IMR-90 (cell line): Measurements from ENCODE around the gene GABPB1. TPM values are rescaled to one million over a fixed set of nuclear protein-coding genes. Genes with fewer than 3 reads are reported as not detected.

Experiments used
- ATAC-seq: fragments of 200-7000 bp; cut with Tn5 transposase; 2 replicates; pipeline ENCODE4 v1.9.1; 2020; ENCODE audit warnings: low read depth, mild to moderate bottlenecking, moderate library complexity
- BruUV-seq: library from RNA; stranded (reverse); fragments of 400-500 nt; replicated peaks from 2 replicates; lab custom pipeline; 2021; lab: Mats Ljungman, UMichigan
- CTCF ChIA-PET: fragments of 300-600 bp; formaldehyde crosslinking; extraction: SDS; loops from one replicate; lab custom pipeline; 2021; ENCODE audit warnings: antibody characterized with exemption; lab: Yijun Ruan, JAX
- POLR2A ChIA-PET: fragments of 300-600 bp; sonication (Branson Sonifier 250); formaldehyde crosslinking; loops from one replicate; lab custom pipeline; 2022; ENCODE audit warnings: antibody characterized with exemption; ENCODE audit not compliant: unreplicated experiment; lab: Charles Lee
- DNase-seq: peaks from one replicate; pipeline ENCODE4 v3.0.0; 2013
- H2AFZ ChIP-seq: replicated peaks from 2 replicates; pipeline ENCODE3; 2013; ENCODE audit warnings: low read length, mild to moderate bottlenecking; ENCODE audit not compliant: poor library complexity
- H2AK5ac ChIP-seq: 2 replicates; pipeline ENCODE4 v1.6.1; 2013; ENCODE audit warnings: low read depth, low read length, inconsistent platforms
- H2AK9ac ChIP-seq: replicated peaks from 2 replicates; pipeline ENCODE3; 2013; ENCODE audit warnings: mild to moderate bottlenecking, low read depth, low read length, moderate library complexity; ENCODE audit not compliant: poor library complexity
- H2BK120ac ChIP-seq: 2 replicates; pipeline ENCODE4 v1.6.1; 2013; ENCODE audit warnings: low read depth, low read length, inconsistent platforms
- H2BK15ac ChIP-seq: 3 replicates; pipeline ENCODE4 v1.6.1; 2013; ENCODE audit warnings: low read depth, low read length, inconsistent platforms
- H2BK20ac ChIP-seq: 2 replicates; pipeline ENCODE4 v1.6.1; 2013; ENCODE audit warnings: low read depth, mild to moderate bottlenecking, inconsistent platforms, low read length, moderate library complexity
- H2BK5ac ChIP-seq: 2 replicates; pipeline ENCODE4 v1.6.1; 2013; ENCODE audit warnings: mild to moderate bottlenecking, low read depth, low read length, inconsistent platforms; ENCODE audit not compliant: poor library complexity, severe bottlenecking
- H3K14ac ChIP-seq: replicated peaks from 2 replicates; pipeline ENCODE4 v1.6.1; 2013; ENCODE audit warnings: low read depth, low read length, inconsistent platforms
- H3K18ac ChIP-seq: 2 replicates; pipeline ENCODE4 v1.6.1; 2013; ENCODE audit warnings: low read depth, low read length, control low read depth
- H3K23ac ChIP-seq: 2 replicates; pipeline ENCODE4 v1.6.1; 2013; ENCODE audit warnings: low read depth, low read length, inconsistent platforms
- H3K27ac ChIP-seq: 2 replicates; pipeline ENCODE4 v1.5.1; 2013; ENCODE audit warnings: mild to moderate bottlenecking, control low read depth, low read length; ENCODE audit not compliant: insufficient read depth
- H3K27me3 ChIP-seq: 2 replicates; pipeline ENCODE4 v1.6.1; 2013; ENCODE audit warnings: low read length; ENCODE audit not compliant: control insufficient read depth, insufficient read depth
- H3K36me3 ChIP-seq: 2 replicates; pipeline ENCODE4 v1.6.1; 2013; ENCODE audit warnings: low read length, mixed read lengths; ENCODE audit not compliant: control insufficient read depth, insufficient read depth
- H3K4ac ChIP-seq: 2 replicates; pipeline ENCODE4 v1.6.1; 2013; ENCODE audit warnings: low read depth, low read length, inconsistent platforms
- H3K4me1 ChIP-seq: 2 replicates; pipeline ENCODE4 v1.6.1; 2013; ENCODE audit warnings: low read length, mixed read lengths; ENCODE audit not compliant: control insufficient read depth, insufficient read depth
- H3K4me2 ChIP-seq: 2 replicates; pipeline ENCODE4 v1.6.1; 2013; ENCODE audit warnings: low read depth, mild to moderate bottlenecking, control low read depth, low read length, moderate library complexity
- H3K4me3 ChIP-seq: 2 replicates; pipeline ENCODE4 v1.5.1; 2013; ENCODE audit warnings: low read depth, mild to moderate bottlenecking, control low read depth, low read length, moderate library complexity; ENCODE audit not compliant: insufficient read depth
- H3K56ac ChIP-seq: 2 replicates; pipeline ENCODE4 v1.6.1; 2013; ENCODE audit warnings: low read length, inconsistent platforms; ENCODE audit not compliant: insufficient read depth; ENCODE audit errors: extremely low read depth
- H3K79me1 ChIP-seq, 2 experiments: 2 replicates each; pipeline ENCODE4 v1.6.1; 2013; ENCODE audit warnings: low read length in 2 of 2, inconsistent platforms in 1 of 2, low read depth in 1 of 2
- H3K9ac ChIP-seq: 2 replicates; pipeline ENCODE4 v1.6.1; 2013; ENCODE audit warnings: low read depth, low read length, control low read depth
- H3K9me1 ChIP-seq: 2 replicates; pipeline ENCODE4 v1.6.1; 2013; ENCODE audit warnings: low read length, inconsistent platforms; ENCODE audit not compliant: insufficient read depth
- H3K9me3 ChIP-seq: 2 replicates; pipeline ENCODE4 v1.6.1; 2013; ENCODE audit warnings: low read length; ENCODE audit not compliant: control insufficient read depth, insufficient read depth
- H4K20me1 ChIP-seq: 2 replicates; pipeline ENCODE4 v1.6.1; 2013; ENCODE audit warnings: low read length, inconsistent platforms; ENCODE audit not compliant: insufficient read depth
- H4K5ac ChIP-seq: 2 replicates; pipeline ENCODE4 v1.6.1; 2013; ENCODE audit warnings: mild to moderate bottlenecking, low read depth, low read length, control low read depth
- H4K8ac ChIP-seq, 2 experiments: 2 replicates each; pipeline ENCODE4 v1.6.1; 2013; ENCODE audit warnings: low read depth in 2 of 2, low read length in 2 of 2, control low read depth in 1 of 2, inconsistent platforms in 1 of 2
- H4K91ac ChIP-seq: 2 replicates; pipeline ENCODE4 v1.6.1; 2013; ENCODE audit warnings: low read depth, low read length, inconsistent platforms; ENCODE audit not compliant: insufficient read depth
- BHLHE40 ChIP-seq: fragments of 150-350 bp; IDR thresholded peaks from 2 replicates; pipeline ENCODE4 v1.6.1; 2016; ENCODE audit warnings: mild to moderate bottlenecking, low read depth, low read length
- CEBPB ChIP-seq: IDR thresholded peaks from 2 replicates; pipeline ENCODE4 v1.6.1; 2012; ENCODE audit warnings: low read depth, low read length, improper control_type of control experiment
- CHD1 ChIP-seq: IDR thresholded peaks from 2 replicates; pipeline ENCODE4 v1.6.1; 2012; ENCODE audit warnings: low read depth, low read length, improper control_type of control experiment
- FOS ChIP-seq: fragments of 150-350 bp; IDR thresholded peaks from 2 replicates; pipeline ENCODE4 v1.6.1; 2016; ENCODE audit warnings: low read depth, low read length
- MAFK ChIP-seq: IDR thresholded peaks from 2 replicates; pipeline ENCODE4 v1.6.1; 2012; ENCODE audit warnings: low read depth, low read length, improper control_type of control experiment
- MAZ ChIP-seq: IDR thresholded peaks from 2 replicates; pipeline ENCODE4 v1.6.1; 2012; ENCODE audit warnings: low read depth, mild to moderate bottlenecking, low read length, improper control_type of control experiment, moderate library complexity, borderline replicate concordance
- MXI1 ChIP-seq: IDR thresholded peaks from 2 replicates; pipeline ENCODE4 v1.6.1; 2012; ENCODE audit warnings: low read depth, mild to moderate bottlenecking, low read length, moderate library complexity, borderline replicate concordance
- NFE2L2 ChIP-seq: fragments of 150-350 bp; IDR thresholded peaks from 2 replicates; pipeline ENCODE4 v1.6.1; 2016; ENCODE audit warnings: low read depth, mild to moderate bottlenecking, low read length
- POLR2A ChIP-seq: IDR thresholded peaks from 2 replicates; pipeline ENCODE4 v1.6.1; 2012; ENCODE audit warnings: mild to moderate bottlenecking, low read depth, low read length
- RAD21 ChIP-seq: IDR thresholded peaks from 2 replicates; pipeline ENCODE4 v1.6.1; 2012; ENCODE audit warnings: low read length, improper control_type of control experiment
- RCOR1 ChIP-seq: IDR thresholded peaks from 2 replicates; pipeline ENCODE4 v1.6.1; 2012; ENCODE audit warnings: mild to moderate bottlenecking, low read length, improper control_type of control experiment; ENCODE audit not compliant: insufficient replicate concordance
- RFX5 ChIP-seq: IDR thresholded peaks from 2 replicates; pipeline ENCODE4 v1.8.0; 2012; ENCODE audit warnings: low read depth, mild to moderate bottlenecking, low read length, moderate library complexity
- SMC3 ChIP-seq: fragments of 150-350 bp; IDR thresholded peaks from 2 replicates; pipeline ENCODE4 v1.6.1; 2016; ENCODE audit warnings: low read depth, mild to moderate bottlenecking, antibody characterized with exemption, low read length, moderate library complexity
- USF2 ChIP-seq: fragments of 150-350 bp; IDR thresholded peaks from 2 replicates; pipeline ENCODE4 v1.6.1; 2017; ENCODE audit warnings: mild to moderate bottlenecking, antibody characterized with exemption, low read length, low read depth
- WGBS, 2 experiments: methylation state at CpG; one replicate each; pipeline versions ENCODE4 v1.1.5 to v1.1.7; 2013; ENCODE audit warnings: missing lambda C conversion rate in 2 of 2; ENCODE audit not compliant: insufficient read length in 1 of 2; ENCODE audit errors: extremely low coverage in 2 of 2; 5-methylcytosine and 5-hydroxymethylcytosine counted together
- dilution Hi-C: fragments of 300-500 bp; cut with HindIII; formaldehyde crosslinking; loops from one replicate; pipeline ENCODE4 v1.14.3; 2018; ENCODE audit warnings: low sequenced_read_pairs; ENCODE audit not compliant: unreplicated experiment
- in situ Hi-C: fragments of 300-500 bp; cut with MboI; formaldehyde crosslinking; loops from 3 replicates; pipeline ENCODE4 v1.14.3; 2019; ENCODE audit warnings: low sequenced_read_pairs, inconsistent platforms, mixed read lengths
- intact Hi-C: fragments of 100-400 bp; cut with micrococcal nuclease; formaldehyde crosslinking; loops from 2 replicates; pipeline ENCODE4 v1.10.0; 2022
- polyA plus RNA-seq, 3 experiments: library from polyadenylated mRNA; depleted of rRNA; stranded (reverse); fragments of >200 nt; gene quantifications; 2 replicates each; pipeline ENCODE4 v1.2.3, GENCODE V29; 2012; ENCODE audit warnings: low replicate concordance in 1 of 3
- total RNA-seq: library from RNA; depleted of rRNA; stranded (reverse); fragments of >200 nt; gene quantifications from 2 replicates; pipeline ENCODE4 v1.2.3, GENCODE V29; 2012
- TF ChIP-seq, protein P1 (sequence below): conservative IDR thresholded peaks from 2 replicates; pipeline ENCODE4 v1.5.1; 2012; ENCODE audit warnings: mild to moderate bottlenecking, low read depth, low read length, improper control_type of control experiment
- TF ChIP-seq, protein P2 (sequence below): fragments of 150-350 bp; IDR thresholded peaks from 2 replicates; pipeline ENCODE4 v1.6.1; 2016; ENCODE audit warnings: low read depth, mild to moderate bottlenecking, low read length, moderate library complexity, borderline replicate concordance

Gene GABPB1
- total and polyA plus RNA-seq, 2 of the 4 experiments (the other 2 are of a cell fraction) = 26.3 to 89.3 TPM

DNA sequence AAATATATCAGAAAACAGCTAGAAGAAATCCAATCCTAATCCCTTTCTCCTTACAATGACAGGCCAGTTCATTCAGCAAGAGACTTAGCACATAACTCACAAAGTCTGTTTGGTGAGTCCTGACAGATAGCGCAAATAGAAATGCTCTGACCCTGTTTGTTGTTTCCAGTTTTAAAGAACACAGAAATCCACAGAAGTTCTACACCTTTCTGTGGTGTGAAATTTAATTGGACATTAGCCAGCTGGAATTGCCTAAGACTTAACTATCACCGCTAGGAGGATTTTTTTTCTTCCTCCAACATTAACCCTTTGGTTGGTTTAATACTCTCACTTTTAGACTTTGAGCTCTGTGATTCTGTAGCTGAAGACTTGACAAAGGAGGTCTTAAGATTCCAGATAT, 120.2 kb downstream of the GABPB1 start:
- Histone ChIP-seq H3K56ac (no peak overlapping the region), H3K23ac (no peak overlapping the region), H2BK120ac (no peak overlapping the region), H2AK9ac (no peak overlapping the region), H4K8ac (no peak overlapping the region), H3K4ac (no peak overlapping the region), H2BK15ac (no peak overlapping the region), H3K4me1 (no peaks in the 10 kb centered on the region), H4K5ac (no peak overlapping the region), H3K18ac (no peak overlapping the region), H3K4me2 (no peak overlapping the region), H3K14ac (no peak overlapping the region), H3K4me3 (no peak overlapping the region), H3K79me1 (no peaks in the 10 kb centered on the region), H3K27ac (no peak overlapping the region), H2AK5ac (no peak overlapping the region), H3K9me1 (no peaks in the 10 kb centered on the region), H3K9me3 (no peaks in the 10 kb centered on the region), H3K27me3 (no peaks in the 10 kb centered on the region), H4K20me1 (no peaks in the 10 kb centered on the region), H2BK5ac (no peak overlapping the region), H2AFZ (no peak overlapping the region), H3K9ac (no peak overlapping the region), H2BK20ac (no peak overlapping the region), H4K91ac (no peak overlapping the region), H3K36me3 (no peaks in the 10 kb centered on the region)
- WGBS, 2 experiments = no CpG with 5 or more reads among the region's 2 CpGs
- TF ChIP-seq MAFK (no peak), RCOR1 (no peak), SMC3 (no peak), MXI1 (no peak), BHLHE40 (no peak), NFE2L2 (no peak), MAZ (no peak), CHD1 (no peak), POLR2A (no peak), RAD21 (no peak), RFX5 (no peak), CEBPB (no peak), FOS (no peak), USF2 (no peak)
- TF ChIP-seq, protein P1, sequence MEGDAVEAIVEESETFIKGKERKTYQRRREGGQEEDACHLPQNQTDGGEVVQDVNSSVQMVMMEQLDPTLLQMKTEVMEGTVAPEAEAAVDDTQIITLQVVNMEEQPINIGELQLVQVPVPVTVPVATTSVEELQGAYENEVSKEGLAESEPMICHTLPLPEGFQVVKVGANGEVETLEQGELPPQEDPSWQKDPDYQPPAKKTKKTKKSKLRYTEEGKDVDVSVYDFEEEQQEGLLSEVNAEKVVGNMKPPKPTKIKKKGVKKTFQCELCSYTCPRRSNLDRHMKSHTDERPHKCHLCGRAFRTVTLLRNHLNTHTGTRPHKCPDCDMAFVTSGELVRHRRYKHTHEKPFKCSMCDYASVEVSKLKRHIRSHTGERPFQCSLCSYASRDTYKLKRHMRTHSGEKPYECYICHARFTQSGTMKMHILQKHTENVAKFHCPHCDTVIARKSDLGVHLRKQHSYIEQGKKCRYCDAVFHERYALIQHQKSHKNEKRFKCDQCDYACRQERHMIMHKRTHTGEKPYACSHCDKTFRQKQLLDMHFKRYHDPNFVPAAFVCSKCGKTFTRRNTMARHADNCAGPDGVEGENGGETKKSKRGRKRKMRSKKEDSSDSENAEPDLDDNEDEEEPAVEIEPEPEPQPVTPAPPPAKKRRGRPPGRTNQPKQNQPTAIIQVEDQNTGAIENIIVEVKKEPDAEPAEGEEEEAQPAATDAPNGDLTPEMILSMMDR = no peak
- TF ChIP-seq, protein P2, sequence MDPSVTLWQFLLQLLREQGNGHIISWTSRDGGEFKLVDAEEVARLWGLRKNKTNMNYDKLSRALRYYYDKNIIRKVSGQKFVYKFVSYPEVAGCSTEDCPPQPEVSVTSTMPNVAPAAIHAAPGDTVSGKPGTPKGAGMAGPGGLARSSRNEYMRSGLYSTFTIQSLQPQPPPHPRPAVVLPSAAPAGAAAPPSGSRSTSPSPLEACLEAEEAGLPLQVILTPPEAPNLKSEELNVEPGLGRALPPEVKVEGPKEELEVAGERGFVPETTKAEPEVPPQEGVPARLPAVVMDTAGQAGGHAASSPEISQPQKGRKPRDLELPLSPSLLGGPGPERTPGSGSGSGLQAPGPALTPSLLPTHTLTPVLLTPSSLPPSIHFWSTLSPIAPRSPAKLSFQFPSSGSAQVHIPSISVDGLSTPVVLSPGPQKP = no peak
- ATAC-seq (no peak), DNase-seq (no peak)
- dilution Hi-C loops = no loop called here
- BruUV-seq = no TSS peak
- in situ Hi-C loops = no loop called here
- ChIA-PET POLR2A (no interaction called here), CTCF (interaction anchor here (0.8 kb wide), 1 partner anchor 16 kb away, joined by 3 read pairs; no protein-coding TSS in a partner anchor)
- intact Hi-C loops = loop anchor here (1.0 kb wide), 1 partner anchor 44 kb away; no protein-coding TSS in a partner anchor
